Kidney capillary endothelial cell (primary cell): ENCODE results near the gene FAM53B.

Experiments
- DNase-seq: peaks from one replicate; pipeline ENCODE4 v3.0.0-alpha.2; 2018; ENCODE audit warnings: low spot score

FAM53B gene

GRCh38 chr10:124575107-124576035, 168.8 kb downstream of the FAM53B start:
- DNase-seq, result no peak

GRCh38 chr10:124574456-124575070, 169.6 kb downstream of the FAM53B start:
- DNase-seq, result no peak

GRCh38 chr10:124573726-124574455, 170.3 kb downstream of the FAM53B start:
- no peak for DNase-seq

- DNase-seq, result no peak
Observed at GRCh38 chr10:124572751-124573150, 171.4 kb downstream of the FAM53B start.

GRCh38 chr10:124570646-124571045, 173.5 kb downstream of the FAM53B start:
- DNase-seq, result no peak

- DNase-seq, result no peak
Observed at GRCh38 chr10:124569623-124570470, 174.3 kb downstream of the FAM53B start.
